Brain microvascular endothelial cell (primary cell): ENCODE results near the gene ZG16.
"Not testable (repeated sequence)": the region's sequence is repeated elsewhere in the genome, so short reads cannot be mapped to it uniquely, and the experiment has no call there.

Source experiments
- DNase-seq: peaks from one replicate; pipeline ENCODE4 v3.0.0-alpha.2; 2020
- H3K27ac ChIP-seq: fragments of 250-450 bp; sonication (Bioruptor Pico); 2 replicates; pipeline ENCODE4 v1.5.1; 2020; ENCODE audit warnings: mild to moderate bottlenecking, moderate library complexity
- H3K27me3 ChIP-seq: fragments of 250-450 bp; sonication (Bioruptor Pico); replicated peaks from 2 replicates; pipeline ENCODE4 v1.5.1; 2020; ENCODE audit warnings: mild to moderate bottlenecking
- H3K36me3 ChIP-seq: fragments of 250-450 bp; sonication (Bioruptor Pico); replicated peaks from 2 replicates; pipeline ENCODE4 v1.5.1; 2020; ENCODE audit warnings: mild to moderate bottlenecking
- H3K4me3 ChIP-seq: 2 replicates; pipeline ENCODE4 v1.5.1; 2011; ENCODE audit warnings: low read depth, mild to moderate bottlenecking, control low read depth, low read length, moderate library complexity
- CTCF ChIP-seq: IDR thresholded peaks from 2 replicates; pipeline ENCODE4 v1.5.1; 2011; ENCODE audit warnings: low read depth, mild to moderate bottlenecking, moderate library complexity, low read length, control low read depth, inconsistent platforms; ENCODE audit errors: missing control alignments
- in situ Hi-C: cut with HindIII; loops from 2 replicates; pipeline ENCODE4 v1.10.0; 2017; ENCODE audit warnings: low sequenced_read_pairs, low pct_ligation_motif_present

Gene ZG16

GRCh38 chr16:29760567-29761279 lies 17.3 kb upstream of the ZG16 start:
- H3K36me3 ChIP-seq = no peaks in the 10 kb centered on the region
- in situ Hi-C loops = no loop called here

GRCh38 chr16:29761280-29761651 lies 16.8 kb upstream of the ZG16 start:
- H3K27me3 ChIP-seq, in situ Hi-C loops, H3K27ac ChIP-seq, H3K36me3 ChIP-seq, H3K4me3 ChIP-seq, DNase-seq: not testable (repeated sequence)

More at GRCh38 chr16:29760567-29761279, 17.3 kb upstream of the ZG16 start:
- TF ChIP-seq CTCF = no peak
- Histone ChIP-seq H3K4me3 (no peak overlapping the region), H3K27me3 (no peaks in the 10 kb centered on the region), H3K27ac (no peak overlapping the region)
- no peak for DNase-seq

DNA sequence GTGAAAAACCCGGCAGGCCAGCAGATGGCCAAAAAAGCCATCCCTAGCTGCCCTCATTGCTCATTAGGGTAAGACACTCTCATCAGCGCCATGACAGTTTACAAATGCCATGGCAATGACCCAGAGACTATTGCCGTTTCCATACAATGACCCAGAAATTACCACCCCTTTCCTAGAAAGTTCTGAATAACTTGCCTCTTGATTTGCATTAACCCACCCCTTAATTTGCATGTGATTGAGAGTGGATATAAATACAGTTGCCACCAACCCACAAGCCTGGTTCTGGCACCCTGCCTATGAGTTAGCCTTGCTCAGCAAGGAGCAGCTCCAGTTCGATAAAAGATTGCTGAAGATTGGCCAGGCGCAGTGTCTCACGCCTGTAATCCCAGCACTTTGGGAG lies 16.2 kb upstream of the ZG16 start:
- TF ChIP-seq CTCF = no peak
- no peak for DNase-seq
- H3K36me3 ChIP-seq = no peaks in the 10 kb centered on the region
- H3K27me3 ChIP-seq = no peaks in the 10 kb centered on the region
- in situ Hi-C loops = no loop called here
- no peak overlapping the region for H3K27ac ChIP-seq
- H3K4me3 ChIP-seq = no peak overlapping the region

DNA sequence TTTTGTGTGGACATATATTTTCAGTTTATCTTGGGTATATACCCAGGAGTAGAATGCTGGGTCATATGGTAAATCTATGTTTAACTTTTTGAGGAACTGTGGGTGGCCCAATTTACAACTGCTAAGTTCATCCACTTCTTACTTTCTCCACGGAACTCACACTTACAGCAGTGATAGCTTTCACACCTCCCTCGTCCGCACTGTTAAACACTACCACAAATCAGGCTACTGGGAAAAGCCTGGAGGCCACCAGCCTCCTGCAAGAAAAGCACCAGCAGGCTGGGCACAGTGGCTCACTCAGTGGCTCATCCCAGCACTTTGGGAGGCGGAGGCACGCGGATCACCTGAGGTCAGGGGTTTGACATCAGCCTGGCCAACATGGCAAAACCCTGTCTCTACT lies 14.7 kb upstream of the ZG16 start:
- no peak for DNase-seq
- in situ Hi-C loops = no loop called here

GRCh38 chr16:29765167-29766032 lies 12.7 kb upstream of the ZG16 start:
- H3K27ac ChIP-seq = no peak overlapping the region
- H3K27me3 ChIP-seq = no peaks in the 10 kb centered on the region
- in situ Hi-C loops = no loop called here
- no peak for TF ChIP-seq CTCF
- no peak overlapping the region for H3K4me3 ChIP-seq
- no peaks in the 10 kb centered on the region for H3K36me3 ChIP-seq
- DNase-seq = no peak

More for the DNA sequence above, 14.7 kb upstream of the ZG16 start:
- TF ChIP-seq CTCF = no peak
- no peaks in the 10 kb centered on the region for H3K36me3 ChIP-seq
- H3K4me3 ChIP-seq = no peak overlapping the region
- no peak overlapping the region for H3K27ac ChIP-seq
- no peaks in the 10 kb centered on the region for H3K27me3 ChIP-seq

DNA sequence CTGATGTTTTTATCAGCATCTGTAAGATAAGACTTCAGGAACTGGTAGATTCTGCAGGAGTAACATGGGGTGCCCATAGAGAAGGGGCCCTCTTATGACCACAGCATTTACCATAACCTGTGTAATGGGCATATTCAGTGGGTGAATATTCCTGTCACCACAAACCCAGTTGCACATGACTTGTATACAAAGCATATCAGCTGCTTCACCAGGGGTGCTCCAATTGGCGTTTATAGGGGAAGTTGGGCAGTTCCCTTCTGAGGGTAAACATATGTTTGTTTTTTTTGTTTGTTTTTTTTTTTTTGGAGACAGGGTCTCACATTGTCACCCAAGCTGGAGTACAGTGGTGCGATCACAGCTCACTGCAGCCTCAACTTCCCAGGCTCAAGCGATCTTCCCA lies 11.5 kb upstream of the ZG16 start:
- no peak for TF ChIP-seq CTCF
- Histone ChIP-seq H3K36me3 (no peaks in the 10 kb centered on the region), H3K27ac (no peak overlapping the region), H3K27me3 (no peaks in the 10 kb centered on the region), H3K4me3 (no peak overlapping the region)
- in situ Hi-C loops = no loop called here
- DNase-seq = no peak
